ENCODE data around the gene KCNB1. TPM values are rescaled to one million over a fixed set of nuclear protein-coding genes. Genes with fewer than 3 reads are reported as not detected.

The KCNB1 gene
- total and polyA plus RNA-seq, 12 donors, result 0.64 to 4.2 (median 1.1) TPM

DNA sequence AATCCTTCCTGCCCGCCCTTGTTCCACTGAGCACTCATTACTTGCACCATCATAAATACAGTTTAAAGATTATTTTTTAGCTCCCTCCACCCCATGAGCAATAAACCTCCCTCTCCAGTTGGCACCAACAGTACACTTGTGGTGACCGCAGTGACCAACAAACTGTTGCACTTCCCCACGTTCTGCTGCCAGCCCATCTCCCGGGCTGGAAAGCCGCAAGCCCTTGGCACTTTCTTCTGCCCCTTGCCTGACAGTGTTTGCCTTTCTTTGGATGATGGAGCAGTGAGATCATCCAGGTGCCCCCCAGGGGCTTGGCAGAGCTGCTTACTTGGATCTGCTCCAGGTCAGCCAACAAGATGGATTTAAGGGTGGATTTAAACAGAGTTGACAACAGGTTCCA is 21.6 kb downstream of the KCNB1 start:
- Histone ChIP-seq H3K27me3 (peaks cover 0 to 4% (median 0%) of the 10 kb centered on the region in 7 donors), H3K9me3 (no peaks in the 10 kb centered on the region), H3K36me3 (no peaks in the 10 kb centered on the region), H3K27ac (no peak overlapping the region), H3K4me3 (no peak overlapping the region), H3K4me1 (peaks cover 0 to 6% (median 0%) of the 10 kb centered on the region in 9 donors)
- intact Hi-C loops (cut with DNase I), result no loop called here
- DNase-seq (no peak), ATAC-seq (no peak)
- TF ChIP-seq, protein P1, sequence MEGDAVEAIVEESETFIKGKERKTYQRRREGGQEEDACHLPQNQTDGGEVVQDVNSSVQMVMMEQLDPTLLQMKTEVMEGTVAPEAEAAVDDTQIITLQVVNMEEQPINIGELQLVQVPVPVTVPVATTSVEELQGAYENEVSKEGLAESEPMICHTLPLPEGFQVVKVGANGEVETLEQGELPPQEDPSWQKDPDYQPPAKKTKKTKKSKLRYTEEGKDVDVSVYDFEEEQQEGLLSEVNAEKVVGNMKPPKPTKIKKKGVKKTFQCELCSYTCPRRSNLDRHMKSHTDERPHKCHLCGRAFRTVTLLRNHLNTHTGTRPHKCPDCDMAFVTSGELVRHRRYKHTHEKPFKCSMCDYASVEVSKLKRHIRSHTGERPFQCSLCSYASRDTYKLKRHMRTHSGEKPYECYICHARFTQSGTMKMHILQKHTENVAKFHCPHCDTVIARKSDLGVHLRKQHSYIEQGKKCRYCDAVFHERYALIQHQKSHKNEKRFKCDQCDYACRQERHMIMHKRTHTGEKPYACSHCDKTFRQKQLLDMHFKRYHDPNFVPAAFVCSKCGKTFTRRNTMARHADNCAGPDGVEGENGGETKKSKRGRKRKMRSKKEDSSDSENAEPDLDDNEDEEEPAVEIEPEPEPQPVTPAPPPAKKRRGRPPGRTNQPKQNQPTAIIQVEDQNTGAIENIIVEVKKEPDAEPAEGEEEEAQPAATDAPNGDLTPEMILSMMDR (IDR thresholded peaks at IDR 0.05), result no peak
- 86 to 88% methylated on average over 5 of the region's 5 CpGs for WGBS, 2 donors

DNA sequence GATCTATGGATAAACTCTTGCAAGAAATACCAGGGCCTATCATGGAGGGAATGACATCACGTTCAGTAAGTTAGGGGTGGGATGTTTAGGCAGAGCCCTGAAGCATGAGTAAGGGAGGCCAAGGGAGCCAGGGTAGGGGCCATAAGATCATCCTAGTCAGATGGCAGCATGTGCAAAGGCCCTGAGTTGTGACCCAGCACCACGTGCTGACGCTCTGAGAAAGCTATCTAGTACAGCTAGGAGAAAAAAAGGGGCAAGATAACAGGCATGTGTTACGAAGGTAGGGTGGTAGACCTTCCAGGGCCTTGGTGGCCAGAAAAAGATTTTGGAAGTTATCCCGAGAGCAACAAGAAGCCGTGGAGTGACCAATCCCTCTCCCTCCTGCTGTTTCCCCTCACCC is 22.3 kb downstream of the KCNB1 start:
- Histone ChIP-seq H3K36me3 (no peaks in the 10 kb centered on the region), H3K27me3 (peaks cover 0 to 4% (median 0%) of the 10 kb centered on the region in 7 donors), H3K4me1 (peaks cover 0 to 6% (median 0%) of the 10 kb centered on the region in 9 donors), H3K9me3 (no peaks in the 10 kb centered on the region), H3K27ac (no peak overlapping the region), H3K4me3 (no peak overlapping the region)
- no peak for ATAC-seq
- 75 to 78% methylated on average over 6 of the region's 6 CpGs for WGBS, 2 donors
- DNase-seq, result no peak
- intact Hi-C loops (cut with DNase I), result no loop called here
- TF ChIP-seq, protein P1 (IDR thresholded peaks at IDR 0.05), result no peak

DNA sequence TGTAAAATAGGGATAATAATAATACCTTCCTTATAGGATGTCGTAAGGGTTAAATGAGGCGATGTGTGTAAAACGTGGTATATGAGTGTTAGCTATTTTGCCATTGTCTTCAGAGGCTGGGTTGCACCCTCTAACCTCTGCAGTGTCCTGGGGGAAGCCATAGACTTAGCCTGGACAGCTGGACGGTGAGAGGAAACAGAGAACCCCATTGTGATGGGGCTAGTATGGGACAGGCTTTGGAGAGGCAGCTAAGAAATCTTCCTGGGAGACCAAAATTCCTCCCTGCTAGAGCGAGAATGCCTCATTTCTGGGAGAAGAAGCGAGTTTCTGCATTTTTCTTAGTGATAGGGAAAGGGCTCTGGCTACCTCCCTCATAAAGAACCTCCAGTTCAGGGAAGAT is 22.8 kb downstream of the KCNB1 start:
- DNase-seq (no peak), ATAC-seq (no peak)
- intact Hi-C loops (cut with DNase I), result no loop called here
- TF ChIP-seq, protein P1 (IDR thresholded peaks at IDR 0.05), result no peak
- Histone ChIP-seq H3K4me3 (no peak overlapping the region), H3K27me3 (peaks cover 0 to 4% (median 0%) of the 10 kb centered on the region in 7 donors), H3K9me3 (no peaks in the 10 kb centered on the region), H3K27ac (no peak overlapping the region), H3K36me3 (no peaks in the 10 kb centered on the region), H3K4me1 (peaks cover 0 to 6% (median 0%) of the 10 kb centered on the region in 9 donors)
- 78% methylated on average over 6 of the region's 6 CpGs for WGBS, 2 donors

DNA sequence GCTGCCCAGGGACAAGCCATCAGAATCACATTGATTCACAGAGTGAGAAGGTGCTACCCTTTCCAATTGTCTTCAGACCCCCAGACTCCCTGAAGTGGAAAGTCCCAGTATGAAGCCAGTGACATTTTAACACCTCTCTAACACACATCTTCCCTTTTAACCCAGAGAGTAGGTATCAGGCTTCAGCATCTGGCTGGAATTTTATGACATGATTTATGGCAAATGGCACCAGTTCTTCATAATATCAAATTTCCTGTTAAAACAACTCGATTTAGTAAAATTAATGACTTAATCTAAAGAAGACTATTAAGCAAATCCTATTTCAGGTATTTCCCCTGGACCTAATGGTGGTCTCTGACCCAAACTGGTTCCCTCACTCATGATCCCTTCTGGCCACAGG is 25.0 kb downstream of the KCNB1 start:
- DNase-seq (no peak), ATAC-seq (no peak)
- H3K27ac ChIP-seq, result no peak overlapping the region
- no peak overlapping the region for H3K4me3 ChIP-seq
- TF ChIP-seq, protein P1 (IDR thresholded peaks at IDR 0.05), result no peak
- 71 to 73% methylated on average over 1 of the region's 1 CpG for WGBS, 2 donors
- H3K36me3 ChIP-seq, result no peaks in the 10 kb centered on the region
- H3K27me3 ChIP-seq, result peaks cover 0 to 8% (median 0%) of the 10 kb centered on the region in 7 donors
- no peaks in the 10 kb centered on the region for H3K9me3 ChIP-seq
- peaks cover 0 to 9% (median 3%) of the 10 kb centered on the region in 9 donors for H3K4me1 ChIP-seq
- intact Hi-C loops (cut with DNase I), result no loop called here
